22Rv1 (cell line): ENCODE data around the gene MEIS3.

ENCODE experiments used
- ZFX ChIP-seq: fragments of 450-650 bp; IDR thresholded peaks from 2 replicates; pipeline ENCODE4 v1.6.1; 2017; ENCODE audit warnings: antibody characterized with exemption, borderline replicate concordance
- TF ChIP-seq, protein P1 (sequence below): fragments of 450-650 bp; IDR thresholded peaks from 2 replicates; pipeline ENCODE4 v1.5.1; 2017; ENCODE audit warnings: mild to moderate bottlenecking

GRCh38 chr19:47405197-47405550 is 14.2 kb downstream of the MEIS3 start:
- TF ChIP-seq, protein P1, sequence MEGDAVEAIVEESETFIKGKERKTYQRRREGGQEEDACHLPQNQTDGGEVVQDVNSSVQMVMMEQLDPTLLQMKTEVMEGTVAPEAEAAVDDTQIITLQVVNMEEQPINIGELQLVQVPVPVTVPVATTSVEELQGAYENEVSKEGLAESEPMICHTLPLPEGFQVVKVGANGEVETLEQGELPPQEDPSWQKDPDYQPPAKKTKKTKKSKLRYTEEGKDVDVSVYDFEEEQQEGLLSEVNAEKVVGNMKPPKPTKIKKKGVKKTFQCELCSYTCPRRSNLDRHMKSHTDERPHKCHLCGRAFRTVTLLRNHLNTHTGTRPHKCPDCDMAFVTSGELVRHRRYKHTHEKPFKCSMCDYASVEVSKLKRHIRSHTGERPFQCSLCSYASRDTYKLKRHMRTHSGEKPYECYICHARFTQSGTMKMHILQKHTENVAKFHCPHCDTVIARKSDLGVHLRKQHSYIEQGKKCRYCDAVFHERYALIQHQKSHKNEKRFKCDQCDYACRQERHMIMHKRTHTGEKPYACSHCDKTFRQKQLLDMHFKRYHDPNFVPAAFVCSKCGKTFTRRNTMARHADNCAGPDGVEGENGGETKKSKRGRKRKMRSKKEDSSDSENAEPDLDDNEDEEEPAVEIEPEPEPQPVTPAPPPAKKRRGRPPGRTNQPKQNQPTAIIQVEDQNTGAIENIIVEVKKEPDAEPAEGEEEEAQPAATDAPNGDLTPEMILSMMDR = no peak
- no peak for TF ChIP-seq ZFX
